ENCODE data around the gene H2BW2. TPM values are rescaled to one million over a fixed set of nuclear protein-coding genes. Genes with fewer than 3 reads are reported as not detected.
"Not testable (repeated sequence)": the region's sequence is repeated elsewhere in the genome, so short reads cannot be mapped to it uniquely, and the experiment has no call there.

The H2BW2 gene
- total and polyA plus RNA-seq, 4 donors, result 1.3 to 1.6 TPM; not detected in 2

- H3K36me3 ChIP-seq (ENCODE audit: control insufficient read depth, insufficient read depth, low read length); H3K4me3 ChIP-seq (ENCODE audit: low read depth, low read length); H3K9me3 ChIP-seq (ENCODE audit: control insufficient read depth, insufficient read depth, low read length); H3K4me1 ChIP-seq (ENCODE audit: control insufficient read depth, insufficient read depth, low read length); DNase-seq (ENCODE audit: low read depth in 4 of 6, low spot score in 6 of 6); H3K27me3 ChIP-seq (ENCODE audit: control insufficient read depth, insufficient read depth, low read length); H3K27ac ChIP-seq (ENCODE audit: low read depth, low read length): not testable (repeated sequence)
- WGBS (ENCODE audit: insufficient coverage), result no CpG with 5 or more reads among the region's 13 CpGs
Observed at GRCh38 chrX:104054956-104055355, 15.2 kb downstream of the H2BW2 start.

- H3K27ac ChIP-seq (ENCODE audit: low read depth, low read length); H3K4me1 ChIP-seq (ENCODE audit: control insufficient read depth, insufficient read depth, low read length); DNase-seq (ENCODE audit: low read depth in 4 of 6, low spot score in 6 of 6); H3K9me3 ChIP-seq (ENCODE audit: control insufficient read depth, insufficient read depth, low read length); H3K27me3 ChIP-seq (ENCODE audit: control insufficient read depth, insufficient read depth, low read length); H3K4me3 ChIP-seq (ENCODE audit: low read depth, low read length); H3K36me3 ChIP-seq (ENCODE audit: control insufficient read depth, insufficient read depth, low read length): not testable (repeated sequence)
- no CpG with 5 or more reads among the region's 18 CpGs for WGBS (ENCODE audit: insufficient coverage)
Observed at GRCh38 chrX:104062636-104063035, 22.9 kb downstream of the H2BW2 start.

DNA sequence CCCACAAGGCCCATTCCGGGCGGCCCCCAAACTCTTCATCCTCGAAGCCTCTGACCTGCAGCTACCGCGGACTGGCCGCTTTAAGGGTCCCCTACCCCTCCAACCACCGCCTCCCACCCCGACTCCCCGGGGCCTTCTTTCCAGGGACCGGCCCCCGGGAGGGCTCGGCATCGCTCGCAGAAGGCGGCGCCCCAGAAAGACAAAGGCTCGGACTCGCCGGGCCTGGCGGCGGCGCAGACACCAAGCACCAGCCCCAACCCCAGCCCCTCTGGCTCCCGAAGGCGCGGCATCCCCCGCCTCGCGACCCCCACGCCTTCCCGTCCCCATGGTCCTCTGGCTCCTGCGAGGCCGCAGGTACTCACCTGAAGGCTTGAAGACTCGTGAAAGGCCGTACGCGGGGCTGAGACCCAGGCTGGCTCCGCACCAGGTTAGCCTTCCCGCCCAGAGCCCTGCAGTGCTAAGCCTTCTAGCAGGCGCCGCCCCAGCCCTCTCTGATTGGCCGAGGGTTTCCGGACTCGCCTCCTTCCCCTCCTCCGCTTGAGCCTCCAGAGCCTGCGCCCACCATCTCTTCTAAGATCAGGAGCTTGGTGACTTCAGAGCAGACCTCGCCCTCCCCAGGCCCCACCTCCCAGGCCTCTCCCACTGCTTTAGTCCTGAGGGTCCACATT, 36.2 kb downstream of the H2BW2 start, which contains the start of gene TMSB15C:
TSS of gene TMSB15C (minus strand) at position 459 of the 668 bp plus-strand sequence.
- H3K9me3 ChIP-seq (ENCODE audit: control insufficient read depth, insufficient read depth, low read length); H3K27me3 ChIP-seq (ENCODE audit: control insufficient read depth, insufficient read depth, low read length); H3K36me3 ChIP-seq (ENCODE audit: control insufficient read depth, insufficient read depth, low read length); H3K27ac ChIP-seq (ENCODE audit: low read depth, low read length); DNase-seq (ENCODE audit: low read depth in 4 of 6, low spot score in 6 of 6); H3K4me3 ChIP-seq (ENCODE audit: low read depth, low read length); H3K4me1 ChIP-seq (ENCODE audit: control insufficient read depth, insufficient read depth, low read length): not testable (repeated sequence)
- no CpG with 5 or more reads among the region's 46 CpGs for WGBS (ENCODE audit: insufficient coverage)

DNA sequence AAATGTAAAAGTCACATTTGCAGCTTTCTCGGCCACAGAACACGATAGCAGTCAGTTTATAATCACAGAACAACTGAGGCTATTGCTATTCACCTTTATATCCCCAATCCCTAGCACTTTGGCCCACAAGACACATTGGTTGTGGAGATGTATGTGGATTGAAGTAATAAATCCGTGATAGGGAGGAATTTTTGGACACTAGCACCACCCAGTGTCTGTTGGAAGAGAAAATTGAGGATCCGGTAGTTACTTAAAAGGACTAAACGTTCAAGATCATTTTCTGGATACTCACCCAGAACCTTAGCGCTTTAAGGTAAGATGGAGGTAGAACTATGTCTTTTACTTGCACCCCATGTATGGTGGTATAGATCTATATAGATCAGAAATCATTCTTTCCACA, 38.1 kb downstream of the H2BW2 start:
- H3K4me1 ChIP-seq (ENCODE audit: control insufficient read depth, insufficient read depth, low read length); H3K27ac ChIP-seq (ENCODE audit: low read depth, low read length); DNase-seq (ENCODE audit: low read depth in 4 of 6, low spot score in 6 of 6); H3K27me3 ChIP-seq (ENCODE audit: control insufficient read depth, insufficient read depth, low read length); H3K36me3 ChIP-seq (ENCODE audit: control insufficient read depth, insufficient read depth, low read length); H3K9me3 ChIP-seq (ENCODE audit: control insufficient read depth, insufficient read depth, low read length); H3K4me3 ChIP-seq (ENCODE audit: low read depth, low read length): not testable (repeated sequence)
- no CpG with 5 or more reads among the region's 6 CpGs for WGBS (ENCODE audit: insufficient coverage)

DNA sequence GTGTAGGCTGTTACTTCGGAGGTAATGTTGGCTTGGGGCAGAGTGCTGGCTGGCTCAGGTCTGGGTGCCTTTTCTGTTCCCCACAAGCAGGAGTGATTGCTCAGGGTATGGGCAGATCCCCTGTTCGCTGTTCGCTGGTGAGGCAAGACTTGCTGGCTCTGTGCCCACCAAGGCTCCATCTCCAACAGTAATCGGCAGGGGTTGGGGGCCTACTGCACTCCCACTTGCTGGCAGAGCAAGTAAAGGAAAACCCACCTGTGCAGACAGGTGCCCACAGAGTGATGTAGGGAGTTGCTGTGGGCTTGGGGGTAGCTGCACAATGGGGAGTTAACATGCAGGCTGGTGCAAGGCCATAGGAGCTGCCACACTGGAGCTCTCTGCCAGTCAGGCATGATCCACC, 44.3 kb downstream of the H2BW2 start:
- H3K36me3 ChIP-seq (ENCODE audit: control insufficient read depth, insufficient read depth, low read length), result no peaks in the 10 kb centered on the region
- H3K9me3 ChIP-seq (ENCODE audit: control insufficient read depth, insufficient read depth, low read length), result no peaks in the 10 kb centered on the region
- 50% methylated on average over 1 of the region's 4 CpGs for WGBS (ENCODE audit: insufficient coverage)
- H3K4me3 ChIP-seq (ENCODE audit: low read depth, low read length), result no peak overlapping the region
- no peak for DNase-seq (ENCODE audit: low read depth in 4 of 6, low spot score in 6 of 6)
- H3K4me1 ChIP-seq (ENCODE audit: control insufficient read depth, insufficient read depth, low read length), result no peaks in the 10 kb centered on the region
- H3K27ac ChIP-seq (ENCODE audit: low read depth, low read length), result no peak overlapping the region
- H3K27me3 ChIP-seq (ENCODE audit: control insufficient read depth, insufficient read depth, low read length), result peaks cover 3% of the 10 kb centered on the region

DNA sequence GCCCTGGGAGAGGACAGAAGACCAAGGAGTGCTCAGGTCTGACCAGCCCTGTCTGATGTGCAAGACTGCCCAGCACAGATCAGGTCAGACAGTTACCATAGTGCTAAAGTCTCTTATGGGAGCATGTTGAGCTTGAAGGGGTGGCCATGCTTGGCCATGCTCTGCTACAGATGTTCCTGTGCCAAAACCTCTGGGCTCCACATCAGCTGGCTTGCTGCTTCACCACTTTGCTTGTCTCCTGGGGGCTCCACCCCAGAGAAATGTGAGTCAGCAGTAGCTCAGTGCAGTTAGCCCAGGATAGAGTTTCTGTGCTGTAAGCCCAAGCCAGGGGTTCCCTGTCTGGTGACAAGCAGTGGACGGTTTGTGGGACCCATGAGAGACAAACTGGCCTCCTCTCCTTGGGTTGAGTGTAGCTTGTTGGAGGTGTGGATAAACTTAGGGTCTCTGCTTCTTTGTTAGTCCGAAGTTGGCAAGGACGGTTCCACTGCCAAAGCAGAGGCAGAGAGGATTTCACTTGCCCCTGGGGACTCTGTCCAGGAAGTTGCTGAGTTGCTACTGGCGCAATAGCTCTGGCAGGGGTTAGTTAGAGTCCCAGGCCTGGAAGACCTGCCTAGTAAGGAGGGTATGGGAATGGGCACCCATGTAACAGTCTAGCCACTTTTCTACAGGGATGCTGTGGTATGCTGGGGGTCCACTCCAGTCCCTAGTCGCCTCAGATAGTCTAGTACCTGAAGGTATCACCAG, 45.0 kb downstream of the H2BW2 start:
- DNase-seq (ENCODE audit: low read depth in 4 of 6, low spot score in 6 of 6), result no peak

GRCh38 chrX:104085477-104085876, 45.7 kb downstream of the H2BW2 start:
- no peaks in the 10 kb centered on the region for H3K4me1 ChIP-seq (ENCODE audit: control insufficient read depth, insufficient read depth, low read length)
- H3K27me3 ChIP-seq (ENCODE audit: control insufficient read depth, insufficient read depth, low read length), result peaks cover 6% of the 10 kb centered on the region
- no peak for DNase-seq (ENCODE audit: low read depth in 4 of 6, low spot score in 6 of 6)
- no peaks in the 10 kb centered on the region for H3K36me3 ChIP-seq (ENCODE audit: control insufficient read depth, insufficient read depth, low read length)
- H3K9me3 ChIP-seq (ENCODE audit: control insufficient read depth, insufficient read depth, low read length), result no peaks in the 10 kb centered on the region
- WGBS (ENCODE audit: insufficient coverage), result 82% methylated on average over 7 of the region's 7 CpGs
- H3K4me3 ChIP-seq (ENCODE audit: low read depth, low read length), result no peak overlapping the region
- no peak overlapping the region for H3K27ac ChIP-seq (ENCODE audit: low read depth, low read length)

More for the DNA sequence above, 45.0 kb downstream of the H2BW2 start:
- WGBS (ENCODE audit: insufficient coverage), result 67% methylated on average over 5 of the region's 5 CpGs
- H3K4me1 ChIP-seq (ENCODE audit: control insufficient read depth, insufficient read depth, low read length), result no peaks in the 10 kb centered on the region
- H3K4me3 ChIP-seq (ENCODE audit: low read depth, low read length), result no peak overlapping the region
- no peaks in the 10 kb centered on the region for H3K9me3 ChIP-seq (ENCODE audit: control insufficient read depth, insufficient read depth, low read length)
- H3K36me3 ChIP-seq (ENCODE audit: control insufficient read depth, insufficient read depth, low read length), result no peaks in the 10 kb centered on the region
- H3K27me3 ChIP-seq (ENCODE audit: control insufficient read depth, insufficient read depth, low read length), result peaks cover 6% of the 10 kb centered on the region
- H3K27ac ChIP-seq (ENCODE audit: low read depth, low read length), result no peak overlapping the region

DNA sequence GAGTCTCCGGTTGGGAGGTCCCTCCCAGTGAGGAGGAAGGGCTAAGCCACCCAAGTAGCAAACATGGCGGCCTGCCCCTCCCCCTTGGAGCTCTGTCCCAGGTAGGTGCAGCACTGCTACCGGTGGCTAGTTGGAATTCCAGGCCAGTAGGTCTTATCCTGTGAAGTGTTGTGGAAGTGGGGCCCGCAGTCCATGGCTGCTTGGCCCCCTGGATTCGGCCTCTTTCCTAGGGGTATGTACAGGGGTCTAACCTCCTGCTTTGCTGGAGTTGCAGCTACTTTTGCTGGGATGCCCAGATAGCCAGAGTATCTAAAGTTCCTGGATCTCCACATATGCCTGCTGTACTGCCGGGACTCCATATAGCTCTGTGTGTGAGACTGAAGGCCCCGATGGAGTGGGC, 46.2 kb downstream of the H2BW2 start:
- DNase-seq (ENCODE audit: low read depth in 4 of 6, low spot score in 6 of 6), result no peak
- no peak overlapping the region for H3K4me3 ChIP-seq (ENCODE audit: low read depth, low read length)
- 75% methylated on average over 6 of the region's 7 CpGs for WGBS (ENCODE audit: insufficient coverage)
- no peaks in the 10 kb centered on the region for H3K4me1 ChIP-seq (ENCODE audit: control insufficient read depth, insufficient read depth, low read length)
- H3K27me3 ChIP-seq (ENCODE audit: control insufficient read depth, insufficient read depth, low read length), result peaks cover 6% of the 10 kb centered on the region
- no peaks in the 10 kb centered on the region for H3K36me3 ChIP-seq (ENCODE audit: control insufficient read depth, insufficient read depth, low read length)
- H3K9me3 ChIP-seq (ENCODE audit: control insufficient read depth, insufficient read depth, low read length), result no peaks in the 10 kb centered on the region
- no peak overlapping the region for H3K27ac ChIP-seq (ENCODE audit: low read depth, low read length)

Measured in spinal cord (tissue), 10 donors.